Uterus (tissue), 4 donors: ENCODE measurements around the gene TNFAIP2. TPM values are rescaled to one million over a fixed set of nuclear protein-coding genes. Genes with fewer than 3 reads are reported as not detected.

ENCODE experiments used
- DNase-seq, 2 donors: peaks; one replicate each; pipeline ENCODE4 v3.0.0-alpha.2; 2019 to 2020
- H3K27ac ChIP-seq, 2 donors: fragments of 200-600 bp; sonication (generic); 1 replicate in 1 of 2; 2 replicates in 1 of 2; pipeline ENCODE4 v1.5.1; 2016 to 2018
- H3K27me3 ChIP-seq, 2 donors: fragments of 200-600 bp; sonication (generic); one replicate each; pipeline ENCODE4 v1.5.1; 2018 to 2019; ENCODE audit warnings: control low read depth in 1 of 2
- H3K36me3 ChIP-seq, 2 donors: fragments of 200-600 bp; sonication (generic); one replicate each; pipeline ENCODE4 v1.5.1; 2019; ENCODE audit warnings: control low read depth in 1 of 2
- H3K4me1 ChIP-seq, 2 donors: fragments of 200-600 bp; sonication (generic); one replicate each; pipeline ENCODE4 v1.5.1; 2018 to 2019; ENCODE audit warnings: control low read depth in 1 of 2
- H3K4me3 ChIP-seq, 2 donors: fragments of 200-600 bp; sonication (generic); 1 replicate in 1 of 2; 2 replicates in 1 of 2; pipeline ENCODE4 v1.5.1; 2018 to 2019; ENCODE audit warnings: mild to moderate bottlenecking in 1 of 2
- H3K9me3 ChIP-seq, 2 donors: fragments of 200-600 bp; sonication (generic); one replicate each; pipeline ENCODE4 v1.5.1; 2019; ENCODE audit warnings: control low read depth in 1 of 2
- POLR2A ChIP-seq, 2 donors: fragments of 450-650 bp; IDR thresholded peaks; one replicate each; pipeline ENCODE4 v1.6.1; 2016; ENCODE audit warnings: antibody characterized with exemption in 2 of 2, mild to moderate bottlenecking in 1 of 2, moderate library complexity in 1 of 2
- intact Hi-C: fragments of 100-400 bp; cut with DNase I; formaldehyde crosslinking; loops from one replicate; pipeline ENCODE4 v1.15.1; 2023; ENCODE audit warnings: low total_unique reads
- total RNA-seq, 4 donors: library from RNA; depleted of rRNA in 3 of 4; stranded (reverse); fragments of >200 nt in 3 of 4; gene quantifications; one replicate each; pipeline versions ENCODE4 v1.1.0 to v1.2.4, GENCODE V29; 2014 to 2023
- TF ChIP-seq, protein P1 (sequence below), 4 experiments: fragments of 200-600 bp in 2 of 4; fragments of 450-650 bp in 2 of 4; sonication (generic) in 2 of 4; IDR thresholded peaks; one replicate each; pipeline ENCODE4 v1.5.1; 2016 to 2019; ENCODE audit warnings: antibody characterized with exemption in 4 of 4, mild to moderate bottlenecking in 2 of 4, moderate library complexity in 1 of 4
- donor health status: DM: yes; HTN: yes; CAD: no.

TNFAIP2 gene
- total RNA-seq, 4 donors from 2014 or later = 29.4 to 81.4 (median 60.6) TPM

DNA sequence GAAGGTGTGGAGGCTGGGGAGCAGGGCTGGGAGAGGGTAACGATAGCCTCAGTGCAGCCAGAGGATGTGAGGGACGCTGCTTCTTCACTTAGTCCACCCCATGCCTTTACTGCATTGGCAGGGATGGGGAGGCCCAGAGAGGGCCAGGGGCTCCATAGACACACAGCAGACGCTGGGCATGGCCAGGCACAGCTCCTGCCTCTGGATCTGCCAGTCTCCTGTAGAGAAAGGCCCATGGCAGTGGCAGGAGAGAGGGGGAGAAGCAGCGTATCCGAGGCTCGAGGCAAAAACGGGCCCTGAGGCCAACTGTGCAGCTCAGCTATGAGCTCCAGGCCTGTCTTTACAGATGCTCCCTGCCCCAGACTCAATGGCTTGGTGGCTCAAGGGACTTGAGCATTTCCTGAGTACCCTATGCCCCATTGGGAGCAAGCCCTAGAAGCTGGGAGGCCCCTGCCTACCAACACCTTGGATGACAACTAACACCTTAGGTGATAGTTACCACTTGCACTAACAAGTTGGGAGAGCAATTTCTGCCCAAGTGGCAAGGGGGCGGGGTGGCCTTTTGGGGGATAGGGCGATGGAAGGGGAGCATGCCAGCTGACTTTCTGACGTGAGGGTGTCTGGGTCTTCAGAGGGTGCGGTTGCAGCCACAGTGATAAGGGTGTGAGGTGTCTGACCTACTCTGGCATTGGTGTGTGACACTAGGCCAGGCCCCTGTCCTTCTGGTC is 44.2 kb upstream of the TNFAIP2 start:
- Histone ChIP-seq H3K4me1 (peaks cover 0 to 11% of the 10 kb centered on the region in 2 donors), H3K27ac (no peak overlapping the region), H3K4me3 (no peak overlapping the region), H3K9me3 (no peaks in the 10 kb centered on the region), H3K27me3 (no peaks in the 10 kb centered on the region), H3K36me3 (no peaks in the 10 kb centered on the region)
- DNase-seq = no peak
- intact Hi-C loops = no loop called here
- TF ChIP-seq, protein P1, sequence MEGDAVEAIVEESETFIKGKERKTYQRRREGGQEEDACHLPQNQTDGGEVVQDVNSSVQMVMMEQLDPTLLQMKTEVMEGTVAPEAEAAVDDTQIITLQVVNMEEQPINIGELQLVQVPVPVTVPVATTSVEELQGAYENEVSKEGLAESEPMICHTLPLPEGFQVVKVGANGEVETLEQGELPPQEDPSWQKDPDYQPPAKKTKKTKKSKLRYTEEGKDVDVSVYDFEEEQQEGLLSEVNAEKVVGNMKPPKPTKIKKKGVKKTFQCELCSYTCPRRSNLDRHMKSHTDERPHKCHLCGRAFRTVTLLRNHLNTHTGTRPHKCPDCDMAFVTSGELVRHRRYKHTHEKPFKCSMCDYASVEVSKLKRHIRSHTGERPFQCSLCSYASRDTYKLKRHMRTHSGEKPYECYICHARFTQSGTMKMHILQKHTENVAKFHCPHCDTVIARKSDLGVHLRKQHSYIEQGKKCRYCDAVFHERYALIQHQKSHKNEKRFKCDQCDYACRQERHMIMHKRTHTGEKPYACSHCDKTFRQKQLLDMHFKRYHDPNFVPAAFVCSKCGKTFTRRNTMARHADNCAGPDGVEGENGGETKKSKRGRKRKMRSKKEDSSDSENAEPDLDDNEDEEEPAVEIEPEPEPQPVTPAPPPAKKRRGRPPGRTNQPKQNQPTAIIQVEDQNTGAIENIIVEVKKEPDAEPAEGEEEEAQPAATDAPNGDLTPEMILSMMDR (IDR thresholded peaks at IDR 0.05) = no peak
- TF ChIP-seq POLR2A (IDR thresholded peaks at IDR 0.05) = no peak

DNA sequence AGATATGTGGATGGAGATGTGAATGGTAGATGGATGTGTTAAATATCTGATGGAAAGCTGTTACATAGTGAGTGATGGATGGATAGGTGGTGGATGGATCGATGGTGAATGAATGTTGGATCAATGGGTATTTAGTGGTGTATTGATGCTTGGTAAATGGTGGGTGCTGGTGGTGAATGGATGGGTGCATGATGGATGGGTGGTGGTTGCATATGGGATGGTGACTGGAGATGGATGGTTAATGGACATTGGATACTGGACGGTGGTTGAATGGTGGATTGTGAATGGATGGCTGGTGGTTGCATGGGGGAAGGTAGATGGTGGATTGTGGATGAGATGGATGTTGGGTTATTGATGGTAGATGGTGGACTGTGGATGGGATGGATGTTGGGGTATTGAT is 41.3 kb upstream of the TNFAIP2 start:
- intact Hi-C loops = no loop called here
- Histone ChIP-seq H3K27ac (no peak overlapping the region), H3K4me1 (peaks cover 0 to 4% of the 10 kb centered on the region in 2 donors), H3K9me3 (no peaks in the 10 kb centered on the region), H3K36me3 (no peaks in the 10 kb centered on the region), H3K27me3 (no peaks in the 10 kb centered on the region), H3K4me3 (no peak overlapping the region)
- no peak for DNase-seq
- TF ChIP-seq, protein P1 (IDR thresholded peaks at IDR 0.05) = no peak
- no peak for TF ChIP-seq POLR2A (IDR thresholded peaks at IDR 0.05)

- TF ChIP-seq, protein P1 (IDR thresholded peaks at IDR 0.05) = no peak
- TF ChIP-seq POLR2A (IDR thresholded peaks at IDR 0.05) = no peak
- intact Hi-C loops = no loop called here
- Histone ChIP-seq H3K9me3 (no peaks in the 10 kb centered on the region), H3K36me3 (no peaks in the 10 kb centered on the region), H3K27ac (no peak within 1 kb of the TSS), H3K27me3 (no peaks in the 10 kb centered on the region), H3K4me1 (peaks cover 0 to 4% of the 10 kb centered on the region in 2 donors), H3K4me3 (no peak within 1 kb of the TSS)
- DNase-seq = no peak
These were observed 39.0 kb upstream of the TNFAIP2 start, which contains the start of gene LBHD2 for GRCh38 chr14:103084021-103084919. Gene LBHD2 (plus strand): TSS chr14:103084210. CDS start chr14:103086013, 1,803 bp downstream.

GRCh38 chr14:103085106-103086091 is 37.9 kb upstream of the TNFAIP2 start:
- no peak for DNase-seq
- intact Hi-C loops = no loop called here
- no peaks in the 10 kb centered on the region for H3K27me3 ChIP-seq

More at GRCh38 chr14:103085106-103086091, 37.9 kb upstream of the TNFAIP2 start:
- H3K27ac ChIP-seq = no peak overlapping the region
- no peaks in the 10 kb centered on the region for H3K36me3 ChIP-seq
- no peaks in the 10 kb centered on the region for H3K9me3 ChIP-seq
- H3K4me3 ChIP-seq = no peak overlapping the region
- no peak for TF ChIP-seq POLR2A (IDR thresholded peaks at IDR 0.05)
- TF ChIP-seq, protein P1 (IDR thresholded peaks at IDR 0.05) = no peak
- H3K4me1 ChIP-seq = peaks cover 0 to 4% of the 10 kb centered on the region in 2 donors
